ENCODE data around the gene PFDN4.

PFDN4 gene

GRCh38 chr20:54172856-54173652, 34.8 kb upstream of the PFDN4 start:
- no peak for TF ChIP-seq Cebpa-rat (IDR thresholded peaks at IDR 0.05)
- Histone ChIP-seq H3K9ac (no peak overlapping the region), H3K9me3 (peaks cover 21% of the 10 kb centered on the region), H3K27me3 (peaks cover 53% of the 10 kb centered on the region), H3K4me1 (peaks cover 9% of the 10 kb centered on the region), H3K27ac (no peak overlapping the region), H3K36me3 (no peaks in the 10 kb centered on the region), H3K4me3 (peak overlapping the region; percentile 31), H3K4me2 (peak overlapping the region; percentile 28; the same call in 1 of the 2 replicates), H4K20me1 (no peaks in the 10 kb centered on the region)

GRCh38 chr20:54173653-54174456, 34.0 kb upstream of the PFDN4 start, which contains the start of gene CYP24A1:
Gene CYP24A1 (minus strand): TSS chr20:54173986. CDS start chr20:54173579, 407 bp downstream.
- Histone ChIP-seq H3K4me3 (peak within 1 kb of the TSS; percentile 31), H3K4me2 (peak within 1 kb of the TSS; percentile 28; the same call in 1 of the 2 replicates), H3K27me3 (peaks cover 53% of the 10 kb centered on the region), H3K36me3 (no peaks in the 10 kb centered on the region), H4K20me1 (no peaks in the 10 kb centered on the region), H3K9ac (no peak within 1 kb of the TSS), H3K27ac (no peak within 1 kb of the TSS), H3K4me1 (peaks cover 9% of the 10 kb centered on the region), H3K9me3 (peaks cover 21% of the 10 kb centered on the region)
- TF ChIP-seq Cebpa-rat (IDR thresholded peaks at IDR 0.05) = peak; percentile 41; the same call in 1 of the 2 replicates

GRCh38 chr20:54174457-54175175, 33.3 kb upstream of the PFDN4 start:
- Histone ChIP-seq H3K27ac (no peak overlapping the region), H3K27me3 (peaks cover 53% of the 10 kb centered on the region)

GRCh38 chr20:54176610-54177009, 31.3 kb upstream of the PFDN4 start:
- no peak overlapping the region for H3K27ac ChIP-seq
- H3K27me3 ChIP-seq = peaks cover 45% of the 10 kb centered on the region
- no peak overlapping the region for H3K9ac ChIP-seq
- no peaks in the 10 kb centered on the region for H4K20me1 ChIP-seq
- peaks cover 21% of the 10 kb centered on the region for H3K9me3 ChIP-seq
- H3K4me1 ChIP-seq = no peaks in the 10 kb centered on the region; the same call in 1 of the 2 replicates
- no peaks in the 10 kb centered on the region for H3K36me3 ChIP-seq
- H3K4me3 ChIP-seq = no peak overlapping the region
- no peak for TF ChIP-seq Cebpa-rat (IDR thresholded peaks at IDR 0.05)
- no peak overlapping the region for H3K4me2 ChIP-seq

More at GRCh38 chr20:54174457-54175175, 33.3 kb upstream of the PFDN4 start:
- H4K20me1 ChIP-seq = no peaks in the 10 kb centered on the region
- no peak overlapping the region for H3K4me2 ChIP-seq
- no peak for TF ChIP-seq Cebpa-rat (IDR thresholded peaks at IDR 0.05)
- H3K4me3 ChIP-seq = no peak overlapping the region
- H3K4me1 ChIP-seq = peaks cover 5% of the 10 kb centered on the region
- peaks cover 21% of the 10 kb centered on the region for H3K9me3 ChIP-seq
- H3K36me3 ChIP-seq = no peaks in the 10 kb centered on the region
- H3K9ac ChIP-seq = no peak overlapping the region

GRCh38 chr20:54177378-54177777, 30.5 kb upstream of the PFDN4 start:
- H4K20me1 ChIP-seq = no peaks in the 10 kb centered on the region
- no peak overlapping the region for H3K9ac ChIP-seq
- no peak for TF ChIP-seq Cebpa-rat (IDR thresholded peaks at IDR 0.05)
- no peak overlapping the region for H3K4me3 ChIP-seq
- no peaks in the 10 kb centered on the region; the same call in 1 of the 2 replicates for H3K4me1 ChIP-seq
- H3K27me3 ChIP-seq = peaks cover 37% of the 10 kb centered on the region
- H3K27ac ChIP-seq = no peak overlapping the region
- H3K4me2 ChIP-seq = no peak overlapping the region
- no peaks in the 10 kb centered on the region for H3K36me3 ChIP-seq
- H3K9me3 ChIP-seq = peaks cover 20% of the 10 kb centered on the region

GRCh38 chr20:54178256-54178655, 29.6 kb upstream of the PFDN4 start:
- no peak overlapping the region for H3K4me2 ChIP-seq
- peaks cover 11% of the 10 kb centered on the region for H3K9me3 ChIP-seq
- H3K9ac ChIP-seq = no peak overlapping the region
- no peaks in the 10 kb centered on the region for H4K20me1 ChIP-seq
- peaks cover 28% of the 10 kb centered on the region for H3K27me3 ChIP-seq
- no peak overlapping the region for H3K27ac ChIP-seq
- no peaks in the 10 kb centered on the region for H3K36me3 ChIP-seq
- no peak for TF ChIP-seq Cebpa-rat (IDR thresholded peaks at IDR 0.05)
- no peaks in the 10 kb centered on the region; the same call in 1 of the 2 replicates for H3K4me1 ChIP-seq
- no peak overlapping the region for H3K4me3 ChIP-seq

GRCh38 chr20:54179946-54180345, 27.9 kb upstream of the PFDN4 start:
- no peak overlapping the region for H3K4me3 ChIP-seq
- H3K36me3 ChIP-seq = no peaks in the 10 kb centered on the region
- no peaks in the 10 kb centered on the region for H3K4me1 ChIP-seq
- H3K9me3 ChIP-seq = no peaks in the 10 kb centered on the region
- peaks cover 12% of the 10 kb centered on the region for H3K27me3 ChIP-seq
- H3K4me2 ChIP-seq = no peak overlapping the region
- H4K20me1 ChIP-seq = no peaks in the 10 kb centered on the region
- no peak overlapping the region for H3K27ac ChIP-seq
- TF ChIP-seq Cebpa-rat (IDR thresholded peaks at IDR 0.05) = no peak
- H3K9ac ChIP-seq = no peak overlapping the region

DNA sequence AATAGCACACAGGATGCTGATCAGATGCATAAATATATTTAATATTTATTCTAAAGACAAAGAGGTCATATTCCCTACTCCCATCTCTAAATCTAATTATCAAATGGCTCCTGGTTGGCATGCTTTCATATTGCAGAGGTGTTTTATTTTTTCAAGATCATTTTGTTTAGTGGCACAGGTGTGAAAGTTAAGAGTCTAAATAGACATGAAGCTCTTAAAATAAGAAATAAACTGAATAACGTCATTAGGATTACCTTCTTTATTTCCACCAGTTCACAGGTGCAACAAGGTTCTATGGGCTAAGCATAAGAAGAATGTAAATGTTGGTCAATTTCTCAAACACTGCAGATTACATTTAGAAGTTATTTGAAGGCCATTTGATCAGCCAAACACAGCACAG, 27.0 kb upstream of the PFDN4 start:
- H3K9me3 ChIP-seq = no peaks in the 10 kb centered on the region
- H3K27me3 ChIP-seq = peaks cover 2% of the 10 kb centered on the region; the same call in 1 of the 2 replicates
- no peak overlapping the region for H3K27ac ChIP-seq
- H3K4me2 ChIP-seq = no peak overlapping the region
- H3K36me3 ChIP-seq = no peaks in the 10 kb centered on the region
- H3K4me1 ChIP-seq = no peaks in the 10 kb centered on the region
- H4K20me1 ChIP-seq = no peaks in the 10 kb centered on the region
- H3K9ac ChIP-seq = no peak overlapping the region
- no peak overlapping the region for H3K4me3 ChIP-seq
- no peak for TF ChIP-seq Cebpa-rat (IDR thresholded peaks at IDR 0.05)

DNA sequence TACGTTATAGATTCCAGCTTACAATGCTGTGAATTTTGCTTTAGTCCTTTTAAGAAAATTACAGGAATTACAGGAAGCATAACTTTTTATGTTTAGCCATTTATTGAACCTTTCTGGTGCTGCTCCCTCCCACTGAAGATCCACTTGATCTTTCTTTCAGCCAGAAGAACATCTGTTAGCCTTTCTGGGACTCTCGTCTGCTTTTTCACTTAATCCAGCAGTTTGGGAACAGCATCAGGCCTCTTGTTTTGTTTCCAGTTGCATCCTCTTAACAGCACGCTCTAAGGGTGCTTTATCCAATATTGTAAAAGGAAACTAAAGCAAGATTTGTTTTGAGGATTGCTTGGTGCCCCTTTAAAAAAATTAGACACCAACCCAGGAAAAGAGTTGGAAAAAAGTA, 23.8 kb upstream of the PFDN4 start:
- H3K4me2 ChIP-seq = no peak overlapping the region
- H3K36me3 ChIP-seq = no peaks in the 10 kb centered on the region

More for the DNA sequence above, 23.8 kb upstream of the PFDN4 start:
- Histone ChIP-seq H3K4me1 (no peaks in the 10 kb centered on the region), H3K4me3 (no peak overlapping the region), H3K9me3 (no peaks in the 10 kb centered on the region), H3K27ac (no peak overlapping the region), H3K27me3 (no peaks in the 10 kb centered on the region), H3K9ac (no peak overlapping the region), H4K20me1 (no peaks in the 10 kb centered on the region)
- TF ChIP-seq Cebpa-rat (IDR thresholded peaks at IDR 0.05) = no peak
